GM10266 (cell line): ENCODE data around the gene C4orf50.

Source experiments
- DNase-seq: peaks from one replicate; pipeline ENCODE4 v3.0.0; 2012; ENCODE audit errors: extremely low spot score
- TF ChIP-seq, protein P1 (sequence below): IDR thresholded peaks from 2 replicates; pipeline ENCODE4 v1.5.1; 2012; ENCODE audit warnings: mild to moderate bottlenecking, low read depth; ENCODE audit not compliant: control insufficient read depth, insufficient read depth; ENCODE audit errors: missing control alignments

Gene C4orf50

DNA sequence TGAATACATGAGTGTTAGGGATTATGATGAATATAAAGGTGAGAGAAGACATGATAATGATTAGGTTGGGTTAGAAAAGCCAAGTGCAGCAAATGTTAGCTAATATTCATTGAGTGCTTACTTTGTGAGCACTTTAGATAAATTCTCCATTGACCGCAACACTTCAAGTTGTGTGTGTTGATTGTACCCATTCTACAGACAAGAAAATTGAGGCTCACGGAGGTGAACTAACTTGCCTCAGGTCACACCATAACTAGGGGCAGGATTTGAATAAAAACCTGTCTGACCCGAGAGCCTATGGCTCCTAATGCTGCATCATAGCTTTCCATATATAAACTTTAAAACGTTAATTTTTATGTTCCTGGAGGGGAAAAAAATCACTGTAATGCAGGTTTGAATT is 15.2 kb upstream of the C4orf50 start:
- TF ChIP-seq, protein P1, sequence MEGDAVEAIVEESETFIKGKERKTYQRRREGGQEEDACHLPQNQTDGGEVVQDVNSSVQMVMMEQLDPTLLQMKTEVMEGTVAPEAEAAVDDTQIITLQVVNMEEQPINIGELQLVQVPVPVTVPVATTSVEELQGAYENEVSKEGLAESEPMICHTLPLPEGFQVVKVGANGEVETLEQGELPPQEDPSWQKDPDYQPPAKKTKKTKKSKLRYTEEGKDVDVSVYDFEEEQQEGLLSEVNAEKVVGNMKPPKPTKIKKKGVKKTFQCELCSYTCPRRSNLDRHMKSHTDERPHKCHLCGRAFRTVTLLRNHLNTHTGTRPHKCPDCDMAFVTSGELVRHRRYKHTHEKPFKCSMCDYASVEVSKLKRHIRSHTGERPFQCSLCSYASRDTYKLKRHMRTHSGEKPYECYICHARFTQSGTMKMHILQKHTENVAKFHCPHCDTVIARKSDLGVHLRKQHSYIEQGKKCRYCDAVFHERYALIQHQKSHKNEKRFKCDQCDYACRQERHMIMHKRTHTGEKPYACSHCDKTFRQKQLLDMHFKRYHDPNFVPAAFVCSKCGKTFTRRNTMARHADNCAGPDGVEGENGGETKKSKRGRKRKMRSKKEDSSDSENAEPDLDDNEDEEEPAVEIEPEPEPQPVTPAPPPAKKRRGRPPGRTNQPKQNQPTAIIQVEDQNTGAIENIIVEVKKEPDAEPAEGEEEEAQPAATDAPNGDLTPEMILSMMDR: no peak

DNA sequence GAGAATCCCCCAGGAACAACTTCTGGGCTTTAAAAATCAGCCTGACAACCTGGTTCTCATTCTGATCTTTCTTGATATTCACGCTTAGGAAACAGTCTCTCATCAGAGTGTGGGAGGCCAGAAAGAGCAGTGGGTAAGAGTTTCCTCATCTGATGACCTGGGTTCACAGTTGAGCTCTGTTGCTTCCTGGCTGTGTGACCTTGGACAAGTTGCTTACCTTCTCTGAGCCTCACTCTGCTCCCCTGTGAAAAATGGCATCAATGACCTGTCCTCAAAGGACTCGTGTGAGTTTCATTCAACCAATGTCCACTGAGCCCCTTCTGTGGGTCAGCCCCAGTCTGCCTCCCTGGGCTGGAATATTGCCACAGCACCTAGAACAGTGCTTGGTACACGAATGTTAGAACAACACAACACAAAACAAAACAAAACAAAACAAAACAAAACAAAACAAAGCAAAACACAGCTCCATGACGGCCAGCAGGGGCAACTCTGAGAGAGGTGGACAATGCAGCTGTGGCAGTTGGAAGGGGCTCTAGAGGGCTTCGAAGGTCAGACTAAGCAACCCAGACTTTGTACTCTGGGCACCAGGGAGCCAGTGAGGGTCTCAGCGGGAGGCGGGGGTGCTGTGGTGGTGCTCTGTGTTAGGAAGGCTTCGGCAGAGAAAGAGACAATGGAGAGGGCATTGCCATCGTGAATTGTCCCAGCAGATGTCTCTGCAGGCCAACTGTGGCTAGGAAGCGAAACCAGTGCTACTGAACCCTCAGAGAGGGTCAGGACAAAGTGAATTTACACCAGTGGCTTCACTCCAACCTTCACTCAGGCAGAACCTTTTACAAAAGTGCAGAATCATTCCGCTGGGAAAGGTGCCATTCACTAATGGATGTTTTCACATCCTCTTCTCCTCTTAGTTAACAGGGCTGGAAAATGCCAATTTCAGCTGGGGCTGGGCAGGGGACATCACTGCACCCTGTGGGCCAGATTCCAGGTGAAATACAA is 14.3 kb upstream of the C4orf50 start:
- no peak for DNase-seq
- TF ChIP-seq, protein P1: no peak

More for the DNA sequence above, 15.2 kb upstream of the C4orf50 start:
- no peak for DNase-seq

DNA sequence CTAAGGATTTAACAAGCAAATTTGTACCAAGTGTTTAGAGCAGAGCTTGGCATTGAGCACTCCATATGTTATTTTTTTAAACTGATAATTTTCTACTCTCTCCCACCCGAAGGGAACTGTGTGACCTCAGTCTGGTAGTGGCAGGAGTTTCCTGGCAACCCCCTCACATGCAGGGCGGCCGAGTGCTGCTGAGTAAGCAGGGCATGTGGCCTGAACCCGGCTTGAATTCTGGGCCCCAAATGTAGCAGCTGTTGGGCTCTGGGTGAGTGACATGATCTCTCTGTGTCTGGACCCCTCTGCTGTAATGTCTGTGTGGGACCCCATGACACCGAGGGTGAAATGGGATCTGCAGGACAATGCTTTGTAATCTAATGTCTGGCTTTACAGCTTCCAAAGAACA is 13.6 kb upstream of the C4orf50 start:
- TF ChIP-seq, protein P1: no peak
- DNase-seq: no peak

DNA sequence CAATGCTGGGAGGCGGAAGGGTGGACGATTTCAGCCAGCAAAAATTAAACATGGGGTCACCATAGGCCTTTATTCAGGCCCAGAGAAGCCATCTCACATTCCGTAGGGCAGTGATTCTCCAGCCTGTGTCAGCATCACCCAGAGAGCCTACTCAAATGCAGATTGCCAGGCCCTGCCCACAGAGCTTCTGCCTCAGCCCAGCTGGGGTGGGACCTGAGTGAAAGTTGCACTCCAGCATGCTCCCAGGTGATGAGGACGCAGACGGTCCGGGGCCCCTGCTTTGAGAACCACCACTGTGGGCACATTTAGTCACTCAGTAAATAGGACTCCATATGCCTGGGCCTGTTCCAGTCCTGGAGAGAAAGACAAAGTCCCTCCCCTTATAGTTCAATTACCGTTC is 12.4 kb upstream of the C4orf50 start:
- DNase-seq: no peak
- TF ChIP-seq, protein P1: no peak

DNA sequence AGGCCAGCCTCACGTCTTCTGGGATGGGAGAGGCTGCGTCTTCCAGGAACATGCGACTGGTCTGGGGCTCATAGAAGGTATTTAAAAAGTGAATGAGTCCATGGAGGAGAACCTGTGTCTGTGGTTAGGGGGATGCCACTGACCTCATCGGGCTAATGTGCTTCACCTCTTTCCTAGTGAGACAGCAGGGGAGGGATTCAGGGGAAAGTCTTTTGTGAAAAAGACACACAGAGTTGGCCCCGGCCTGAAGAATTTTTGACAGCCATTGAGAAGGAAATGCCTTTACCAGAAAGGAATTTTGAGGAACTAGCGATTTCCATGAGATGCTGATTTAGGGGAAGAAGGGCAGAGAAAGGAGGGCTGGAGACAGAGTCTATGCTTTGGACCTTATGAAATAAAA is 11.0 kb upstream of the C4orf50 start:
- TF ChIP-seq, protein P1: no peak
- no peak for DNase-seq

DNA sequence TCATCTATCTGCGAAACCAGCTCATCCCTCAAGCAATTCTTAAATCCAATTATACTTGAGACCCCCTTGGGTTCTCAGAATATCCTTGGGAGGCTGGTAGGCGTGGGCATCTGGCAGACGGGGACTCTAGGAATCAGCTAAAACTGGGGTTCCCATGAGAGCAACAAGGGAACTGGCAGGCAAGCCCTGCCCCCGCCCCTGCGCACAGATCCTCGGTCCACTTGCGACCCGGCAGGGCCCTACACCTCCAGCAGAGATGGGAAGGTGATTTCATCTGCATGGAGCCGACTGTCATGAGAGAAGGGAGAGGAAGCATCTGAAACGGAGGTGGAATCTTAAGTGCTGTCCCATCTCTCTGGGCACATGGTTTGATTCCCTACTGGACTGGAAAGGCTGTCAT is 9.9 kb upstream of the C4orf50 start:
- no peak for DNase-seq
- TF ChIP-seq, protein P1: no peak

DNA sequence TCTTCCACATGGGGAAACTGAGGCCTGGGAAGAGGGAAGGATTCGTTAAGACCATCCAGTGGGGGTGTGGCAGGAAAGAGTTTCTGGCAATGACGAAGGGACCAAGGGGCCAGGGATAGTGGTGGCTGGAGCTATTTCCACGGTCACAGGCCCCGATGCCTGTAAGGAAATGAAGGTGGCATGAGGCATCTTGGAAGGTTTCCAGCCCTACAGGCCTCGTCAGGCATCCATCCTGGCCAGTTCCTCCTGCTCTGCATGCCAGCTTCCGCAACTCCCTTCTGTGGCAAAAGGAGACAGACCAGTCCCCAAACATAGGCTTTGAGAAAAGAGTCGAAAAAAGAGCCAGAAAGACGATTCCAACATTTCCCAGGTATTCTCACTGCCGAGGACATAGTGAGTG is 9.2 kb upstream of the C4orf50 start:
- DNase-seq: no peak
- TF ChIP-seq, protein P1: no peak
